K562 (cell line): Measurements from ENCODE around the gene ANKS1B. TPM values are rescaled to one million over a fixed set of nuclear protein-coding genes. Genes with fewer than 3 reads are reported as not detected.

Experiments
- ATAC-seq: fragments of 200-7000 bp; cut with Tn5 transposase; 3 replicates; pipeline ENCODE4 v1.9.1; 2020; ENCODE audit warnings: moderate library complexity
- BruUV-seq: library from RNA; stranded (reverse); fragments of 400-500 nt; replicated peaks from 2 replicates; lab custom pipeline; 2021; lab: Mats Ljungman, UMichigan
- CTCF ChIA-PET: fragments of 300-600 bp; formaldehyde crosslinking; extraction: SDS; loops from one replicate; lab custom pipeline; 2021; ENCODE audit warnings: low intra/inter-chr PET ratio; lab: Yijun Ruan, JAX
- POLR2A ChIA-PET: fragments of 300-600, 350-650 bp; sonication (Branson Sonifier 250); formaldehyde crosslinking; extraction: SDS; loops from one replicate; lab custom pipeline; 2021; ENCODE audit warnings: antibody characterized with exemption, inconsistent platforms; lab: Yijun Ruan, JAX
- DNase-seq, 4 experiments: peaks; one replicate each; pipeline versions ENCODE4 v3.0.0 to v3.0.0-alpha.2; 2011 to 2018; ENCODE audit warnings: low spot score in 3 of 4, mixed read lengths in 3 of 4; ENCODE audit errors: extremely low read depth in 1 of 4
- FAIRE-seq: peaks from 2 replicates; lab custom pipeline; 2011; peaks lifted over from hg19 to GRCh38; lab: Jason Lieb, UNC
- H2AFZ ChIP-seq: 2 replicates; pipeline ENCODE4 v1.6.0; 2011; ENCODE audit warnings: low read depth, low read length, control low read depth, inconsistent platforms
- H3K27ac ChIP-seq: fragments of 200-600 bp; 3 replicates; pipeline ENCODE4 v1.8.0; 2011; ENCODE audit warnings: low read depth, mild to moderate bottlenecking, control low read depth, inconsistent platforms, low read length, moderate library complexity, mixed read lengths; ENCODE audit errors: extremely low read depth
- H3K27me3 ChIP-seq, 2 experiments: fragments of 300-600 bp in 1 of 2; 2 replicates in 1 of 2; 3 replicates in 1 of 2; pipeline versions ENCODE4 v1.6.0 to v1.8.0; 2011; ENCODE audit warnings: inconsistent platforms in 2 of 2, low read length in 2 of 2, mild to moderate bottlenecking in 1 of 2, mixed read lengths in 1 of 2, moderate library complexity in 1 of 2; ENCODE audit not compliant: control insufficient read depth in 2 of 2, insufficient read depth in 2 of 2
- H3K36me3 ChIP-seq: fragments of 300-600 bp; 3 replicates; pipeline ENCODE4 v1.8.0; 2011; ENCODE audit warnings: mild to moderate bottlenecking, low read length, inconsistent platforms; ENCODE audit not compliant: control insufficient read depth, insufficient read depth
- H3K4me1 ChIP-seq, 2 experiments: fragments of 200-600 bp in 1 of 2; replicated peaks in 1 of 2; 2 replicates in 1 of 2; 3 replicates in 1 of 2; pipeline versions ENCODE4 v1.5.1 to v1.8.0; 2011; ENCODE audit warnings: inconsistent platforms in 2 of 2, low read length in 2 of 2, mild to moderate bottlenecking in 1 of 2, mixed read lengths in 1 of 2, moderate library complexity in 1 of 2; ENCODE audit not compliant: control insufficient read depth in 2 of 2, insufficient read depth in 2 of 2
- H3K4me2 ChIP-seq: 2 replicates; pipeline ENCODE4 v1.6.1; 2011; ENCODE audit warnings: low read length, control low read depth, inconsistent platforms, mixed read lengths; ENCODE audit not compliant: insufficient read depth
- H3K4me3 ChIP-seq: fragments of 200-600 bp; sonication (generic), shearing (Covaris generic); 2 replicates; pipeline ENCODE4 v1.5.1; 2016; ENCODE audit warnings: control low read depth, inconsistent platforms
- H3K79me2 ChIP-seq: fragments of 200-600 bp; 3 replicates; pipeline ENCODE4 v1.8.0; 2011; ENCODE audit warnings: low read length, inconsistent platforms; ENCODE audit not compliant: control insufficient read depth, insufficient read depth
- H3K9ac ChIP-seq, 2 experiments: 2 replicates each; pipeline versions ENCODE4 v1.6.0 to v1.6.1; 2011; ENCODE audit warnings: low read depth in 2 of 2, low read length in 2 of 2, control low read depth in 1 of 2, inconsistent platforms in 1 of 2, mild to moderate bottlenecking in 1 of 2, mixed read lengths in 1 of 2; ENCODE audit not compliant: insufficient read depth in 1 of 2
- H3K9me1 ChIP-seq: one replicate; pipeline ENCODE4 v1.6.0; 2011; ENCODE audit warnings: inconsistent platforms, mild to moderate bottlenecking, low read length, moderate library complexity; ENCODE audit not compliant: control insufficient read depth, insufficient read depth
- H3K9me3 ChIP-seq: replicated peaks from 2 replicates; pipeline ENCODE4 v1.5.1; 2011; ENCODE audit warnings: low read depth, low read length, inconsistent platforms; ENCODE audit not compliant: control insufficient read depth, insufficient read depth
- H4K20me1 ChIP-seq: replicated peaks from 2 replicates; pipeline ENCODE4 v1.6.1; 2011; ENCODE audit warnings: low read length, inconsistent platforms, mixed read lengths; ENCODE audit not compliant: control insufficient read depth, insufficient read depth
- ATF7 ChIP-seq: fragments of 450-650 bp; IDR thresholded peaks from 2 replicates; pipeline ENCODE4 v1.7.1; 2014; ENCODE audit warnings: mild to moderate bottlenecking, moderate library complexity
- CBFA2T3 ChIP-seq: fragments of 450-650 bp; IDR thresholded peaks from 2 replicates; pipeline ENCODE4 v1.6.1; 2017
- FOXP1 ChIP-seq: sonication (generic); formaldehyde crosslinking; IDR thresholded peaks from 2 replicates; pipeline ENCODE4 v1.8.0; 2022; ENCODE audit warnings: mild to moderate bottlenecking, missing genetic modification reagents
- HEY1 ChIP-seq: fragments of 250-450 bp; sonication (Bioruptor Pico); IDR thresholded peaks from 2 replicates; pipeline ENCODE4 v1.5.0; 2020; ENCODE audit warnings: mild to moderate bottlenecking, moderate library complexity, borderline replicate concordance
- HOXB6 ChIP-seq: fragments of 250-450 bp; sonication (Bioruptor Pico); IDR thresholded peaks from 2 replicates; pipeline ENCODE4 v1.5.1; 2022; ENCODE audit warnings: mild to moderate bottlenecking, borderline replicate concordance
- IRF1 ChIP-seq: sonication (generic); formaldehyde crosslinking; IDR thresholded peaks from 2 replicates; pipeline ENCODE4 v1.8.0; 2022; ENCODE audit warnings: missing genetic modification reagents, mild to moderate bottlenecking, borderline replicate concordance
- MAZ ChIP-seq, 2 experiments: fragments of 450-650 bp in 1 of 2; sonication (generic) in 1 of 2; formaldehyde crosslinking; IDR thresholded peaks in 1 of 2; conservative IDR thresholded peaks in 1 of 2; 2 replicates each; pipeline versions ENCODE4 v1.4.0 to v1.5.0; 2020; ENCODE audit warnings: mild to moderate bottlenecking in 1 of 2, missing genetic modification reagents in 1 of 2
- NFIC ChIP-seq: fragments of 450-650 bp; IDR thresholded peaks from 2 replicates; pipeline ENCODE4 v1.6.1; 2017; ENCODE audit warnings: mild to moderate bottlenecking, inconsistent platforms
- NONO ChIP-seq, 2 experiments: fragments of 200-400 bp in 1 of 2; fragments of 450-650 bp in 1 of 2; formaldehyde crosslinking in 1 of 2; IDR thresholded peaks; 2 replicates each; pipeline ENCODE4 v1.6.1; 2017; ENCODE audit warnings: low read depth in 2 of 2, mild to moderate bottlenecking in 2 of 2, moderate library complexity in 2 of 2, low read length in 1 of 2
- NR3C1 ChIP-seq: sonication (generic); formaldehyde crosslinking; IDR thresholded peaks from 2 replicates; pipeline ENCODE4 v1.8.1; 2022; ENCODE audit warnings: missing genetic modification reagents
- PHB2 ChIP-seq: fragments of 450-650 bp; IDR thresholded peaks from 2 replicates; pipeline ENCODE4 v1.6.1; 2017; ENCODE audit warnings: low read depth
- TCF3 ChIP-seq: sonication (generic); formaldehyde crosslinking; IDR thresholded peaks from 2 replicates; pipeline ENCODE4 v1.4.0; 2020; ENCODE audit warnings: mild to moderate bottlenecking, missing genetic modification reagents
- ZKSCAN3 ChIP-seq: fragments of 250-450 bp; sonication (Bioruptor Pico); IDR thresholded peaks from 2 replicates; pipeline ENCODE4 v1.4.0; 2020
- ZNF24 ChIP-seq: fragments of 450-650 bp; IDR thresholded peaks from 2 replicates; pipeline ENCODE4 v1.6.1; 2016
- ZNF586 ChIP-seq: fragments of 450-650 bp; formaldehyde crosslinking; conservative IDR thresholded peaks from 2 replicates; pipeline ENCODE4 v1.4.0; 2020; ENCODE audit warnings: mild to moderate bottlenecking, moderate library complexity
- ZNF699 ChIP-seq: fragments of 250-450 bp; sonication (Bioruptor Pico); IDR thresholded peaks from 2 replicates; pipeline ENCODE4 v1.8.0; 2021; ENCODE audit warnings: mild to moderate bottlenecking, moderate library complexity; ENCODE audit not compliant: insufficient replicate concordance
- ZNF707 ChIP-seq: fragments of 250-450 bp; sonication (Bioruptor Pico); conservative IDR thresholded peaks from 2 replicates; pipeline ENCODE4 v1.8.0; 2022; ENCODE audit warnings: inconsistent platforms, mild to moderate bottlenecking, moderate library complexity
- in situ Hi-C: fragments of 300-500 bp; cut with MboI; formaldehyde crosslinking; loops from 4 replicates; pipeline ENCODE4 v1.15.0; 2018; ENCODE audit warnings: inconsistent platforms, mixed read lengths
- intact Hi-C: fragments of 100-400 bp; cut with micrococcal nuclease; formaldehyde crosslinking; loops from 2 replicates; pipeline ENCODE4 v1.14.2; 2022
- polyA plus RNA-seq, 8 experiments: library from polyadenylated mRNA; depleted of rRNA in 4 of 8; stranded (reverse) in 5 of 8; unstranded in 3 of 8; fragments of >200 nt; fragmentation: Nextera tagmentation in 2 of 8; fragmentation: Illumina TruSeq in 1 of 8; extraction: Ambion mirVana in 2 of 8; extraction: Trizol in 1 of 8; gene quantifications; 2 replicates each; pipeline versions ENCODE4 v1.2.1 to v1.2.3, GENCODE V29; 2011 to 2014; ENCODE audit warnings: inconsistent platforms in 1 of 8, missing spikeins in 1 of 8
- total RNA-seq, 7 experiments: library from RNA; depleted of rRNA in 6 of 7; stranded (reverse); fragments of >200 nt in 6 of 7; fragmentation: Illumina TruSeq in 2 of 7; extraction: Trizol in 2 of 7; gene quantifications; 2 replicates each; pipeline versions ENCODE4 v1.2.1 to v1.2.3, GENCODE V29; 2011 to 2021; ENCODE audit warnings: low replicate concordance in 1 of 7
- TF ChIP-seq, protein P1 (sequence below): fragments of 450-650 bp; formaldehyde crosslinking; IDR thresholded peaks from 2 replicates; pipeline ENCODE4 v1.4.0; 2020; ENCODE audit warnings: mild to moderate bottlenecking, mixed read lengths
- TF ChIP-seq, protein P2 (sequence below): fragments of 250-450 bp; sonication (Bioruptor Pico); IDR thresholded peaks from 2 replicates; pipeline ENCODE4 v1.5.0; 2022; ENCODE audit warnings: mild to moderate bottlenecking

Gene ANKS1B
- total and polyA plus RNA-seq, 9 of the 15 experiments (the other 6 are each of a cell fraction or from before 2014, with no cell fraction given) = 0.04 to 0.47 (median 0.28) TPM; not detected in 4

DNA sequence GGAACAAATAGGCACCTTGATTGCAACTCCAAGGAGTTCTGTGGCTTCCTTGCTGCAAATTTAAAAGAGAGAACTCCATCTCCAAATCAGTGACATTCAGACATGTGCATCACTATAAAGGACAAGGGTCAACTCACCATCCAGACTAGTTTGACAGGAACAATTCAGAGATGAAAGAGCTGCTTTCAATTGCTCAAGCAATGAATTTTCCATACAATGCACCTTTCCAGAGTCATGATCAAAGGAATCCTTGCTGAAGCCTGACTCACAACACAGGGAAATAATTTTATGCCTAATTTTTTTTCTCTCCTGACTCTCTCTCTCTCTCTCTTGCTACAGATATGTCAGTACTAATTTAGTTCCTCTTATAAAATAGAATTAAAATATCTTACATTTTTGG, 717.7 kb downstream of the ANKS1B start:
- in situ Hi-C loops (no loop called here), intact Hi-C loops (no loop called here)
- H3K36me3 ChIP-seq = no peaks in the 10 kb centered on the region
- no peak overlapping the region for H3K4me2 ChIP-seq
- H3K9me3 ChIP-seq = 0 out of 2 replicates have a peak, but pooled peaks cover 2% of the 10 kb centered on the region
- no peaks in the 10 kb centered on the region for H4K20me1 ChIP-seq
- no peaks in the 10 kb centered on the region for H3K4me1 ChIP-seq
- no TSS peak for BruUV-seq
- no peak overlapping the region for H3K4me3 ChIP-seq
- POLR2A ChIA-PET = no interaction called here
- FAIRE-seq (no peak), DNase-seq (no peak), ATAC-seq (no peak)
- TF ChIP-seq, protein P1, sequence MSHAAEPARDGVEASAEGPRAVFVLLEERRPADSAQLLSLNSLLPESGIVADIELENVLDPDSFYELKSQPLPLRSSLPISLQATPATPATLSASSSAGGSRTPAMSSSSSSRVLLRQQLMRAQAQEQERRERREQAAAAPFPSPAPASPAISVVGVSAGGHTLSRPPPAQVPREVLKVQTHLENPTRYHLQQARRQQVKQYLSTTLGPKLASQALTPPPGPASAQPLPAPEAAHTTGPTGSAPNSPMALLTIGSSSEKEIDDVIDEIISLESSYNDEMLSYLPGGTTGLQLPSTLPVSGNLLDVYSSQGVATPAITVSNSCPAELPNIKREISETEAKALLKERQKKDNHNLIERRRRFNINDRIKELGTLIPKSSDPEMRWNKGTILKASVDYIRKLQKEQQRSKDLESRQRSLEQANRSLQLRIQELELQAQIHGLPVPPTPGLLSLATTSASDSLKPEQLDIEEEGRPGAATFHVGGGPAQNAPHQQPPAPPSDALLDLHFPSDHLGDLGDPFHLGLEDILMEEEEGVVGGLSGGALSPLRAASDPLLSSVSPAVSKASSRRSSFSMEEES (CRISPR knock-in tag) = no peak
- TF ChIP-seq ZNF586 (no peak), ZKSCAN3 (CRISPR knock-in tag) (no peak), NR3C1 (CRISPR knock-in tag) (no peak), ZNF24 (no peak), PHB2 (no peak), TCF3 (CRISPR knock-in tag) (no peak), ATF7 (no peak), ZNF707 (no peak), MAZ (CRISPR knock-in tag; conservative IDR thresholded peaks at IDR 0.05 in 1 of 2, IDR thresholded peaks at IDR 0.05 in 1 of 2) (no peak), NONO (IDR thresholded peaks at IDR 0.05; ENCODE audit: low read depth in 2 of 2, low read length in 1 of 2) (no peak), IRF1 (CRISPR knock-in tag) (no peak), HEY1 (CRISPR knock-in tag) (no peak), NFIC (no peak), ZNF699 (CRISPR knock-in tag) (no peak), HOXB6 (no peak), CBFA2T3 (no peak), FOXP1 (CRISPR knock-in tag) (no peak)
- TF ChIP-seq, protein P2, sequence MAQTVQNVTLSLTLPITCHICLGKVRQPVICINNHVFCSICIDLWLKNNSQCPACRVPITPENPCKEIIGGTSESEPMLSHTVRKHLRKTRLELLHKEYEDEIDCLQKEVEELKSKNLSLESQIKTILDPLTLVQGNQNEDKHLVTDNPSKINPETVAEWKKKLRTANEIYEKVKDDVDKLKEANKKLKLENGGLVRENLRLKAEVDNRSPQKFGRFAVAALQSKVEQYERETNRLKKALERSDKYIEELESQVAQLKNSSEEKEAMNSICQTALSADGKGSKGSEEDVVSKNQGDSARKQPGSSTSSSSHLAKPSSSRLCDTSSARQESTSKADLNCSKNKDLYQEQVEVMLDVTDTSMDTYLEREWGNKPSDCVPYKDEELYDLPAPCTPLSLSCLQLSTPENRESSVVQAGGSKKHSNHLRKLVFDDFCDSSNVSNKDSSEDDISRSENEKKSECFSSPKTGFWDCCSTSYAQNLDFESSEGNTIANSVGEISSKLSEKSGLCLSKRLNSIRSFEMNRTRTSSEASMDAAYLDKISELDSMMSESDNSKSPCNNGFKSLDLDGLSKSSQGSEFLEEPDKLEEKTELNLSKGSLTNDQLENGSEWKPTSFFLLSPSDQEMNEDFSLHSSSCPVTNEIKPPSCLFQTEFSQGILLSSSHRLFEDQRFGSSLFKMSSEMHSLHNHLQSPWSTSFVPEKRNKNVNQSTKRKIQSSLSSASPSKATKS (CRISPR knock-in tag) = no peak
- CTCF ChIA-PET = no interaction called here
- H3K27ac ChIP-seq = no peak overlapping the region
- H2AFZ ChIP-seq = no peak overlapping the region
- H3K9ac ChIP-seq = no peak overlapping the region
- no peaks in the 10 kb centered on the region for H3K79me2 ChIP-seq
- no peaks in the 10 kb centered on the region for H3K27me3 ChIP-seq
- no peaks in the 10 kb centered on the region for H3K9me1 ChIP-seq
